ENCODE data around the gene RIT2.
A peak's percentile ranks its signal among the peaks of the same experiment; 100 is the strongest.
"Not testable (repeated sequence)": the region's sequence is repeated elsewhere in the genome, so short reads cannot be mapped to it uniquely, and the experiment has no call there.

RIT2 gene

DNA sequence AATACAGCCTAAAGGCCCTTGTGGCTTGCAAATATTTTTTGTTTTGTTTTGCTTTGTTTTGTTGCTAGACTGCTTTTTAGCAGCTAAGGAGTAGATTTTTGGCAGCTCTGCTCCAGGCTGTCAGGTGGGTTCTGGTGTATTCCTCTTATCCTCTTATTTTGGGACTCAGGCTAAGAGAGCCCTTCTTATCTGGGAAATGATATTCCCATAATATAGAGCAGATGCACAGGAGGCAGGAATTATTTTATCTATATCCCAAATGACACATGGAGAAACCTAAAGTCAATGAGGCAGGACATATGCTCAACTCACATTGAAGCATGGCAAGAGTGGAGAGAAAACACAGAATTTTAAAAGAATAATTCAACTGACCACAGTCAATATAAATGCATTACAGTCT, 369.6 kb downstream of the RIT2 start:
- no peak for DNase-seq

DNA sequence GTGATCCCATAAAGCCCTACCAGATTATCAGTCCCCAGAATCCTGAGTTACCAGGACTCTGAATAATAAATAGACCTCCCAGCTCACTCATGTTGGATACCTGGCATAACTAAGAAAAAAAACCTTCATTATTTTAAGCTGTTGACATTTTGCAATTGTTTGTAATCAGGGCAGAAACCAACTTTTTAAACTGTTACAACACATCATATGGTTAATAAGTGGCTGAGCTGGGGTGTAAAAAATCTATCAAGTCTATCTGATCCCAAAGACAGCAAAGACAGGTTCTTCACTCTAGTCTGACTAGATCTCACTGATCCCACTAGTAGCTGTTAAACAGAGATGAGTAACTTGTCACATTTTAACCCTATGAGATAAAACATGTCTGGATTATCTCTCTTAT, 370.3 kb downstream of the RIT2 start:
- no peak for DNase-seq

DNA sequence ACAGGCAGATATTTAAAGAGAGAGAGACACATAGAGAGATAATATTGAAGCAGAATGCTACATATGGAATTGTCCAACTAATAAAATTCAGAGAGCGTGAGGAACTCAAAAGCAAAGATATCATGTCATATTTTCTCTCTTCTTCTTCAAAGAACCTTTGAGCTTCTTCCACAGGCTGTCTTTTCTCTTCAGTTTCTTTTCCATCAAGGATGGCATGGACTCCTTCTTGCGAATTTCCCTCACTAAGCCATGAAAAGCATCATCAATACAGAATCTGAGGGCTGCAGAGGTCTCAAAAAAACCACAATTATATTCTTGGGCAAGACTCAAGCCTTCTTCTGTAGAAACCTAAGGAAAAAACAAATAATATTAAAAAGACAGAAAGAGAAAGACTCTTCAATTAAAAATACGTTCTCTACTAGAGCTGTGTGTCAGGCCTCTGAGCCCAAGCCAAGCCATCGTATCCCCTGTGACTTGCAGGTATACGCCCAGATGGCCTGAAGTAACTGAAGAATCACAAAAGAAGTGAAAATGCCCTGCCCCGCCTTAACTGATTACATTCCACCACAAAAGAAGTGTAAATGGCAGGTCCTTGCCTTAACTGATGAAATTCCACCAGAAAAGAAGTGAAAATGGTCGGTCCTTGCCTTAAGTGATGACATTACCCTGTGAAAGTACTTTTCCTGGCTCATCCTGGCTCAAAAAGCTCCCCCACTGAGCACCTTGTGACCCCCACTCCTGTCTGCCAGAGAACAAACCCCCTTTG, 371.9 kb downstream of the RIT2 start:
- no peak for DNase-seq

DNA sequence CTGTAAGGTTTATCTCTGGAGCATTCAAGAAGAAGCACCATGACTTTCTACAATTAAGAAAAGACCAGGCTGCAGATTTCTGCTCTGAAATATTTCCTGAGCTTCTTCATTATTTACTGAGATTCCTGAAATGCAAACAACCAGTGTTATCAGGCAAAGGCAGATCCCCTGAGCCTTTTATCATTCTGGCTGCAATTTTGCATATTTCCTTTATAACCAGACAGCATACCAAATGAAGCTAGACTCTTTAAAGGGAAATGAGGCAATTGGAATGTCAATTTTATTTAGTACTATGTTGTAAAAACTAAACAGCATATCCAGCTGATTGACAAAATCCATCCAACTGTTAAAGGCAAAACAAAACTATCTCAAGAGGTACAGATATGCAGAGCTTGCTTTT, 372.5 kb downstream of the RIT2 start:
- DNase-seq = no peak

DNA sequence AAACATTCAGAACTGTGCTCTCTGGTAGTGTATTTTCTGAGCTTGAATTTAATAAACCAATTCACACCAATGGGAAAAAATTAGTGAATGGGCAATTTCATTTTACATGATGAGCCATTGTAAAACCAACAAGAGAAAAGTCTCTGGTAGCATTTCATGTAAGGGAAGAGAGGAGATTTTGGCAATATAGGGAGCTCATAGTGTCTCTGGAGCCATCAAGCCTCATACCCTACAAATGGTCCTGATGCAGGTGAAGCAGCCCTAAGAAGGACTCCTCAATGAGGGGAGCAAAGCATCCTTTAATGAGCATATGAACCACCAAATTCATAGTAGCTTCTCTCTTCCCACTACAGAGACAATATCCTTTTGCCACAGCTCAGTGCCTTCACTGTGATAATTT, 373.0 kb downstream of the RIT2 start:
- DNase-seq = no peak

DNA sequence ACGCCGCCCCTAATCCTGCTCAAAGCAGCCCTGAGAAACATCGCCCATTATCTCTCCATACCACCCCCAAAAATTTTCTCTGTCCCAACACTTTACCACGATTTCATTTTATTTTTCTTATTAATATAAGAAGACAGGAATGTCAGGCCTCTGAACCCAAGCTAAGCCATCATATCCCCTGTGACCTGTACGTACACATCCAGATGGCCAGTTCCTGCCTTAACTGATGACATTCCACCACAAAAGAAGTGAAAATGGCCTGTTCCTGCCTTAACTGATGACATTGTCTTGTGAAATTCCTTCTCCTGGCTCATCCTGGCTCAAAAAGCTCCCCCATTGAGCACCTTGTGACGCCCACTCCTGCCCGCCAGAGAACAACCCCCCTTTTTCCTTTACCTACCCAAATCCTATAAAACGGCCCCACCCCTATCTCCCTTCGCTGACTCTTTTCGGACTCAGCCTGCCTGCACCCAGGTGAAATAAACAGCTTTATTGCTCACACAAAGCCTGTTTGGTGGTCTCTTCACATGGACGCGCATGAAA, 373.6 kb downstream of the RIT2 start:
- DNase-seq = not testable (repeated sequence)

DNA sequence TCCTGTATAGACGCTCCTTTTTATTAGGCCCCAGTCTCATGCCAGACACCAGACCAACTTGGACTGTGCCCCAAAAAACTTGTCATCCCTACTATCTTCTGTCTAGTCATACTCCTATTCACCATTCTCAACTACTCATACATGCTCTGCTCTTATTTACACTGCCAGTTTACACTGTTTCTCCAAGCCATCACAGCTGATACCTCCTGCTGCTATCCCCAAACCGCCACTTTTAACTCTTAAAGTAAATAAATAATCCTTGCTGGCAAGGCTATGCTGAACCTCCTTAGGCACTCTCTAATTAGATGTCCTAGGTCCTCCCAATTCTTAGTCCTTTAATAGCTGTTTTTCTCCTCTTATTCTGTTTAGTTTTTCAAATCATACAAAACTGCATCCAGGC, 374.2 kb downstream of the RIT2 start:
- DNase-seq = not testable (repeated sequence)

DNA sequence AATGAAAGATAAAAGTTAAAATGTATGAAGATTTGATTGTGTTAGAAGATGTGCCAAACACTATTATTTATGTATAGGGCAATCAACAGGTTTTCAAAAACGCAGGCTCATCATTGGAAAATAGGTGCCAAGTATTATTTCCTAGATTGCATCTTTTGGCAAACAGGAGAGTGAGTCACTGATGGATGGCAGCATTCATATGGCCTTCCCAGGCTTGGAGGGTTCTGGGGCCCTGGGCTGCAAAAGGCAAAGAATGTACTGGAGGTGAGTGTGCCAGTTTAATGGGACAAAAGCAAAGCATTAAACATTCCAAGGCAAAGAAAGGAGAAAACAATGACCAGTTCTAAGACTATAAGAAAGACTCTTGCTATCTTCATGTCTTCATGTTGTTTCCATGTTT, 379.4 kb downstream of the RIT2 start:
- DNase-seq = no peak

DNA sequence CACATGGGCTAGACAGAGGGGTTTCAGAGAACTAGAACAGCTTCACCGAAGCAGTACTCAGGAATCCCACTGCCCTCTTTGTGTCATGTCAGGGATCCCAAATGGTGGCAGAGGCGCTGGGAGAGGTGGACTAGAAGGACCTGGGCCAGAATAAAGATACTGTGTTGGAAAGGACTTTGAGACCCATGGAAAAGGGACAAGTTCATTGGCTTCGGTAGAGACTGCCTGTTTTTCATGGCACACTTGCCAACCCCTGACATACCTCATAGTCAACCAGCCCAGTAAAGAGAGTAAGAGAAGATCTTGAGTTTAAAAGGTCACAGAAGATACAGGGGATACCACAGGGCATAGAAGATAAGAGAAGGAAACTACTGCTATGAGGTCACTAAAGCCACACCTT, 381.0 kb downstream of the RIT2 start:
- DNase-seq = no peak

DNA sequence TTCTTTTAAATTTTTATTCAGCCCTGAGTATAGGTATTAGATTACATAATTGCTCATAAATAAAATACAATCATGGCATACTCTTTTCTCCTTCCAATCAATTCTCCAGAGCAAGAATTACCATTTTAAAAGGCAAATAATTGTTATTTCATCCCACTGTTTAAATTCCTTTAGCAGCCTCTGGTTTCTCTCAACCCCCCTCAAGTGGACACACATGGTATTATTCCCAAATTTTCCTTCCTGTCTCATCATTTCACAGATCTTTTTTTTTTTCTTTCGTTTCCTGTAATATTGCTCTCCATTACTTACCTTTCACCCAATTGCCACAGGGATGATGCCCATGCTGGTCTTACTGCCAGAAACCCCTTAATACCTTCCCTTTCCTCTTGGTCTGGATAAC, 385.2 kb downstream of the RIT2 start:
- DNase-seq = no peak

DNA sequence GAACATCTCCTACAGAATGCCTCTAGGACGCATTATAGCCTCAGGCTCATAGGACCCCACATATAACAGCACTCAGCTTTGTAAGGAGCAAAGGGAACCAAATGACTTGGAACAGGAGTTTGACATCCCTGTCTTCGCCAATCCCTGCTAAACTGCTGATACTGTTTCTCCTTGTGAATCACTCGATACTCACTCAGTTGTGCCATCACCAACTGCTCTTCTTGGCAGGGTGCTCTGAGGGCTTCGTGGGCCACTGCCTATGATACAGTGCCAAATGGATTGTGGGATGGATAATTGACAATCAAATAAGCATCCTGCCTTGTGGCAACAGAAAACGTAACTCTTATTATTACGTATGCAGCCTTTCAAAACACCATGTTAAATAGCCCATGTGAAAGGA, 396.3 kb downstream of the RIT2 start:
- DNase-seq = no peak

DNA sequence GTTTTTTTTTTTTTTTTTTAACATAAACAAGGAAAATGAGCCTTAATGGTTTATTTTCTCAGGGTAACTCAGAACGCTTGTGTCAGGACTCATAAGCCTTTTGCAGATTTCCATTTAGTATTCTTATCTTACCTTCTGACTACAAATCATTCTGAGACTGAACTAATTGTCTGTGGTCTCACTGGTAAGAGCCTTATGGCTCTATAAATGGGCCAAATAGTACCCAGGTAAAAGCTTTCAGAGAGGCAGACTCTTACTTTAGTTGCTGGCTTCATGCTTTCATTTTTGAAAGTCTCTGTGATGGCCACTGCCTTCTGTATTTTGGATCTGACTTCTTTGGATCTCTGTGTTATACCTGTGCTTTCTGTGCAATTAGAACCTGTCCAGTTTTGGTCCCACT, 403.4 kb downstream of the RIT2 start:
- no peak for DNase-seq

DNA sequence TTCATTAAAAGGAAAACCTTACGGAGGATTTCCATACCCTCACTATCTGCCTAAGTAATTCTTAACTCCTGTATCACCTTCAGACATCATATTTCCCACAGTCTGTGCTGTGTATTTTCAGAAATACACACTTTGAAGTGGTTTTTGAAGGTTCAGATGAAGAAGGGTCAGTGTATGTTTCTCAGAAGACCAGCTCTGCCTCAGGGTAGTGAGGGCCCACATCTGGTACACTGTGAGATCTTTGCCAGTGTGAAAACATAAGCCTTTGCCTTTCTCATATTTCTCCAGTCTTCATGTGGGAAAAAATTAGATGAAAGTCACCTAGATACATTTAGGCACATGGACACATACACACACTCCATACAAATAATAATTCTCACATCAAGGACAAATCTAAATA, 408.4 kb downstream of the RIT2 start:
- no peak for DNase-seq

DNA sequence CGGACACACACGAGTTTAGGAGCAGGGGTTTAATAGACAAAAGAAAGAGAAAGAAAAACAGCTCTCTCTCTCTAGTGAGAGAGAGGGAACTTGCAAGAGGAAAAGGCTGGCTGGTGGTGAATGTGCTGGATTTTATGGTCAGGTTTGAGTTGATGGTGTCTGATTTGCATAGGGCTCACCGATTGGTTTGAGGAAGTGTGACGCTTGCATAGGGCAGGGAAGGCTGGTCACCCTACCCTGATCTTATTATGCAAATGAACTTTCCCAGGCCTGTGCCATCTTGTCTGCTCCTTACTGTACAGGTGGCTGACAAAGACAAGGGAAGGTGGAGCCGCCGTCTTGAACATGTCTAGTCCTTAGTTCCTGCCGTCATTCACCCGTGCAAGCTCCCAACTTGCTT, 408.9 kb downstream of the RIT2 start:
- peak; percentile 83 for DNase-seq

DNA sequence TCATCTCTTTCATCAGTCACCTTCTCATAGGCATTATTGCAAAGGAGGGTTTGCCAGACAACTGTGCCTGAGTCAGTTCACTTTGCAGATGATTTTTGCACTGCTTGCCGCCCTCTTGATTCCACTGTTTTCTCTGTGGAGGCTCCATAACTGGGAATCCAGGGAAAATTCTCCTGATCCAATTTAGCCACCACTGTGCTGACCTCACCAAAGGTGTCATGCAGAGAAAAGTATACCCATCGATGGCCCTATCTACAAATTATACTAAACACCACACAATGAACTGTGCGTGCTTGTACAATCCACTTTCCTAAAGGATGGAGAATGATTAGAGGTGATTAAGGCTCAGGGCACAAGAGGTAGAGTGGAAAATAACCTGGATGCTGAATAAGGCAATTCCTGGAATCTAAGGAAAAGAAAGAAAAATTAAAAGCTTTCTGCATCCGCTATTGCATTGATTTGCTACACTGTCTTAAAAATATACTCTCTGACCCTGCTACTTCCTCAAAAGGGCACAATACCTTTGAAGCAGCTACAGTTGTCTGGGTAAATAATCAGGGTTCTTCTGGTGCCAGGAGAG, 409.4 kb downstream of the RIT2 start:
- peak; percentile 51 for DNase-seq

Measured in NCI-H774 (cell line).